H1 (cell line): ENCODE results near the gene CAMK2A. TPM values are rescaled to one million over a fixed set of nuclear protein-coding genes. Genes with fewer than 3 reads are reported as not detected.

Experiments used
- CTCF ChIA-PET: fragments of 300-600 bp; sonication (Branson Sonifier 250); formaldehyde crosslinking; loops from one replicate; lab custom pipeline; 2021; ENCODE audit not compliant: partially characterized antibody; lab: Charles Lee
- POLR2A ChIA-PET: fragments of 300-600 bp; sonication (Branson Sonifier 250); formaldehyde crosslinking; loops from one replicate; lab custom pipeline; 2021; ENCODE audit warnings: inconsistent platforms; ENCODE audit not compliant: partially characterized antibody; lab: Charles Lee
- DNase-seq, 2 experiments: peaks; one replicate each; pipeline versions ENCODE4 v3.0.0 to v3.0.0-alpha.2; 2010 to 2022; ENCODE audit warnings: low spot score in 2 of 2, low read depth in 1 of 2, mixed read lengths in 1 of 2
- FAIRE-seq: peaks from 2 replicates; lab custom pipeline; 2011; peaks lifted over from hg19 to GRCh38; lab: Jason Lieb, UNC
- H2AFZ ChIP-seq: 2 replicates; pipeline ENCODE4 v1.8.1; 2012; ENCODE audit warnings: low read length, inconsistent platforms
- H2AK5ac ChIP-seq: 2 replicates; pipeline ENCODE4 v1.6.1; 2013; ENCODE audit warnings: low read depth, low read length
- H2BK120ac ChIP-seq: replicated peaks from 2 replicates; pipeline ENCODE3; 2013; ENCODE audit warnings: low read depth, low read length, inconsistent platforms
- H2BK12ac ChIP-seq: 2 replicates; pipeline ENCODE4 v1.6.1; 2013; ENCODE audit warnings: low read depth, low read length
- H2BK15ac ChIP-seq: 2 replicates; pipeline ENCODE4 v1.6.1; 2013; ENCODE audit warnings: low read length
- H2BK20ac ChIP-seq: 2 replicates; pipeline ENCODE4 v1.6.1; 2013; ENCODE audit warnings: low read length
- H2BK5ac ChIP-seq: 2 replicates; pipeline ENCODE4 v1.6.1; 2013; ENCODE audit warnings: low read depth, low read length
- H3K14ac ChIP-seq: 2 replicates; pipeline ENCODE4 v1.6.1; 2013; ENCODE audit warnings: inconsistent platforms; ENCODE audit not compliant: insufficient read length
- H3K18ac ChIP-seq: 2 replicates; pipeline ENCODE4 v1.6.1; 2013; ENCODE audit warnings: low read length; ENCODE audit errors: extremely low read depth
- H3K23ac ChIP-seq: 2 replicates; pipeline ENCODE4 v1.6.1; 2013; ENCODE audit warnings: inconsistent platforms; ENCODE audit not compliant: insufficient read length
- H3K23me2 ChIP-seq: 2 replicates; pipeline ENCODE4 v1.6.1; 2013; ENCODE audit warnings: low read depth, low read length
- H3K27ac ChIP-seq: 2 replicates; pipeline ENCODE4 v1.6.1; 2011; ENCODE audit warnings: low read depth, low read length, inconsistent platforms
- H3K27me3 ChIP-seq, 4 experiments: replicated peaks in 1 of 4; 1 replicate in 1 of 4; 2 replicates in 3 of 4; pipeline versions ENCODE4 v1.6.1 to v1.8.1; 2011 to 2013; ENCODE audit warnings: low read length in 3 of 4, mild to moderate bottlenecking in 3 of 4, inconsistent platforms in 2 of 4, mixed read lengths in 2 of 4, moderate library complexity in 1 of 4; ENCODE audit not compliant: control insufficient read depth in 3 of 4, insufficient read depth in 3 of 4; ENCODE audit errors: extremely low read depth in 1 of 4
- H3K36me3 ChIP-seq, 4 experiments: 2 replicates each; pipeline versions ENCODE4 v1.6.1 to v1.8.1; 2011 to 2013; ENCODE audit warnings: mild to moderate bottlenecking in 4 of 4, low read length in 3 of 4, moderate library complexity in 2 of 4, control low read depth in 1 of 4, inconsistent platforms in 1 of 4; ENCODE audit not compliant: insufficient read depth in 4 of 4, control insufficient read depth in 2 of 4
- H3K4ac ChIP-seq: replicated peaks from 2 replicates; pipeline ENCODE3; 2013; ENCODE audit warnings: low read length, low read depth, mixed read lengths, inconsistent platforms; ENCODE audit not compliant: insufficient read length
- H3K4me1 ChIP-seq, 4 experiments: replicated peaks in 1 of 4; 1 replicate in 1 of 4; 2 replicates in 3 of 4; pipeline versions ENCODE4 v1.6.1 to v1.8.1; 2011 to 2013; ENCODE audit warnings: low read length in 3 of 4, inconsistent platforms in 2 of 4, mixed read lengths in 1 of 4; ENCODE audit not compliant: insufficient read depth in 4 of 4, control insufficient read depth in 3 of 4
- H3K4me2 ChIP-seq, 2 experiments: 2 replicates each; pipeline versions ENCODE4 v1.6.1 to v1.8.1; 2011 to 2013; ENCODE audit warnings: low read depth in 2 of 2, low read length in 2 of 2, control low read depth in 1 of 2, inconsistent platforms in 1 of 2, mild to moderate bottlenecking in 1 of 2; ENCODE audit not compliant: insufficient read depth in 1 of 2
- H3K4me3 ChIP-seq, 4 experiments: fragments of 200-600, 300-600 bp in 1 of 4; sonication (generic), shearing (Covaris generic), sonication (Bioruptor Twin) in 1 of 4; 2 replicates each; pipeline versions ENCODE4 v1.5.1 to v1.8.1; 2011 to 2016; ENCODE audit warnings: low read length in 4 of 4, low read depth in 3 of 4, control low read depth in 2 of 4, inconsistent platforms in 2 of 4, mild to moderate bottlenecking in 2 of 4, mixed read lengths in 1 of 4, moderate library complexity in 1 of 4; ENCODE audit not compliant: insufficient read depth in 2 of 4; ENCODE audit errors: extremely low read depth in 1 of 4
- H3K56ac ChIP-seq: replicated peaks from 2 replicates; pipeline ENCODE3; 2013; ENCODE audit warnings: low read depth, mild to moderate bottlenecking, mixed read lengths, low read length, inconsistent platforms; ENCODE audit not compliant: insufficient read length
- H3K79me1 ChIP-seq: 2 replicates; pipeline ENCODE4 v1.6.1; 2013; ENCODE audit warnings: low read depth, low read length, control low read depth
- H3K79me2 ChIP-seq, 2 experiments: 2 replicates each; pipeline versions ENCODE4 v1.6.1 to v1.8.1; 2012 to 2013; ENCODE audit warnings: low read length in 2 of 2, mild to moderate bottlenecking in 2 of 2, inconsistent platforms in 1 of 2; ENCODE audit not compliant: insufficient read depth in 2 of 2, control insufficient read depth in 1 of 2
- H3K9ac ChIP-seq, 4 experiments: replicated peaks in 1 of 4; 1 replicate in 1 of 4; 2 replicates in 3 of 4; pipeline versions ENCODE4 v1.6.1 to v1.8.1; 2011 to 2013; ENCODE audit warnings: low read depth in 3 of 4, low read length in 3 of 4, control low read depth in 2 of 4, mild to moderate bottlenecking in 2 of 4, moderate library complexity in 2 of 4, inconsistent platforms in 1 of 4; ENCODE audit errors: extremely low read depth in 1 of 4
- H3K9me3 ChIP-seq, 2 experiments: 2 replicates each; pipeline versions ENCODE4 v1.6.1 to v1.8.1; 2012 to 2013; ENCODE audit warnings: mild to moderate bottlenecking in 2 of 2, moderate library complexity in 2 of 2, control low read depth in 1 of 2, inconsistent platforms in 1 of 2, low read depth in 1 of 2, low read length in 1 of 2, mixed read lengths in 1 of 2; ENCODE audit not compliant: insufficient read depth in 2 of 2
- H4K20me1 ChIP-seq, 2 experiments: replicated peaks in 1 of 2; 2 replicates each; pipeline versions ENCODE3 to v1.8.1; 2011 to 2013; ENCODE audit warnings: inconsistent platforms in 2 of 2, low read length in 2 of 2, mild to moderate bottlenecking in 1 of 2; ENCODE audit not compliant: insufficient read depth in 2 of 2, control insufficient read depth in 1 of 2
- H4K5ac ChIP-seq: 2 replicates; pipeline ENCODE4 v1.6.1; 2013; ENCODE audit warnings: low read length, low read depth, mixed read lengths, inconsistent platforms; ENCODE audit not compliant: insufficient read length
- H4K8ac ChIP-seq: 2 replicates; pipeline ENCODE4 v1.8.0; 2013; ENCODE audit warnings: mild to moderate bottlenecking, moderate library complexity, low read length, inconsistent platforms; ENCODE audit not compliant: insufficient read depth; ENCODE audit errors: extremely low read depth
- H4K91ac ChIP-seq: replicated peaks from 2 replicates; pipeline ENCODE3; 2013; ENCODE audit warnings: low read length, mixed read lengths, inconsistent platforms; ENCODE audit not compliant: insufficient read length
- BACH1 ChIP-seq: IDR thresholded peaks from 2 replicates; pipeline ENCODE4 v1.6.1; 2012; ENCODE audit warnings: low read length, improper control_type of control experiment
- BCL11A ChIP-seq, 2 experiments: IDR thresholded peaks; one replicate each; pipeline ENCODE4 v1.6.1; 2011; ENCODE audit warnings: low read depth in 2 of 2, low read length in 2 of 2, mild to moderate bottlenecking in 2 of 2
- CBX5 ChIP-seq: fragments of 300-800, 300-1000 bp; sonication (generic); IDR thresholded peaks from 2 replicates; pipeline ENCODE4 v1.7.1; 2016; ENCODE audit warnings: antibody characterized with exemption, low read length, low read depth
- CEBPB ChIP-seq: IDR thresholded peaks from 2 replicates; pipeline ENCODE4 v1.6.1; 2012; ENCODE audit warnings: low read depth, low read length
- CHD2 ChIP-seq: IDR thresholded peaks from 2 replicates; pipeline ENCODE4 v1.6.1; 2012; ENCODE audit warnings: low read length, improper control_type of control experiment
- GABPA ChIP-seq: IDR thresholded peaks from 2 replicates; pipeline ENCODE4 v1.6.1; 2011; ENCODE audit warnings: mild to moderate bottlenecking, low read length, moderate library complexity, borderline replicate concordance; ENCODE audit not compliant: insufficient read depth
- HDAC2 ChIP-seq, 2 experiments: fragments of 300-600 bp in 1 of 2; sonication (generic) in 1 of 2; IDR thresholded peaks; 2 replicates each; pipeline ENCODE4 v1.6.1; 2011 to 2012; ENCODE audit warnings: low read depth in 2 of 2, low read length in 2 of 2, mild to moderate bottlenecking in 2 of 2, moderate library complexity in 2 of 2, borderline replicate concordance in 1 of 2, inconsistent platforms in 1 of 2
- PHF8 ChIP-seq: fragments of 200-600 bp; sonication (generic); conservative IDR thresholded peaks from 2 replicates; pipeline ENCODE4 v1.7.1; 2012; ENCODE audit warnings: low read depth, mild to moderate bottlenecking, inconsistent platforms, low read length, moderate library complexity
- RXRA ChIP-seq: IDR thresholded peaks from 2 replicates; pipeline ENCODE4 v1.6.1; 2011; ENCODE audit warnings: low read depth, mild to moderate bottlenecking, low read length, moderate library complexity; ENCODE audit not compliant: insufficient read depth
- SIN3A ChIP-seq, 2 experiments: IDR thresholded peaks in 1 of 2; conservative IDR thresholded peaks in 1 of 2; 2 replicates each; pipeline ENCODE4 v1.6.1; 2011 to 2012; ENCODE audit warnings: low read length in 2 of 2, improper control_type of control experiment in 1 of 2, low read depth in 1 of 2, mild to moderate bottlenecking in 1 of 2
- SIRT6 ChIP-seq: IDR thresholded peaks from one replicate; pipeline ENCODE4 v1.7.1; 2012; ENCODE audit warnings: low read length, inconsistent platforms
- TAF1 ChIP-seq: IDR thresholded peaks from 2 replicates; pipeline ENCODE4 v1.6.1; 2011; ENCODE audit warnings: mild to moderate bottlenecking, low read depth, low read length
- TEAD4 ChIP-seq: IDR thresholded peaks from 2 replicates; pipeline ENCODE4 v1.6.1; 2012; ENCODE audit warnings: low read depth, low read length, inconsistent platforms, mixed read lengths
- WGBS, 2 experiments: shearing (Covaris generic) in 1 of 2; methylation state at CpG; one replicate each; pipeline versions ENCODE4 v1.1.6 to v1.1.7; 2013 to 2015; ENCODE audit warnings: low lambda C conversion rate in 2 of 2, mixed read lengths in 2 of 2, inconsistent platforms in 1 of 2, low coverage in 1 of 2, missing lambda C conversion rate in 1 of 2; ENCODE audit not compliant: insufficient replicate concordance in 2 of 2, insufficient coverage in 1 of 2, insufficient read length in 1 of 2; ENCODE audit errors: extremely low coverage in 1 of 2, missing lambda C conversion rate in 1 of 2; 5-methylcytosine and 5-hydroxymethylcytosine counted together
- polyA plus RNA-seq, 7 experiments: library from polyadenylated mRNA; depleted of rRNA in 3 of 7; stranded (reverse) in 5 of 7; unstranded in 2 of 7; fragments of >200 nt in 5 of 7; fragments of 200-250 nt in 2 of 7; gene quantifications; 1 replicate in 5 of 7; 2 replicates in 1 of 7; 4 replicates in 1 of 7; pipeline versions ENCODE4 v1.2.1 to v1.2.3, GENCODE V29; 2011 to 2013; ENCODE audit warnings: missing spikeins in 2 of 7, mixed read lengths in 2 of 7
- total RNA-seq: library from RNA; stranded (reverse); fragmentation: NEBNext Ultra II Directional; extraction: Animal tissue kit (Norgen Biotek cat#: 25700); gene quantifications from 2 replicates; pipeline ENCODE4 v1.2.1, GENCODE V29; 2021

Gene CAMK2A
- total and polyA plus RNA-seq, 2 of the 8 experiments (the other 6 are each of a cell fraction or from before 2014, with no cell fraction given): 0.20 to 0.28 TPM

DNA sequence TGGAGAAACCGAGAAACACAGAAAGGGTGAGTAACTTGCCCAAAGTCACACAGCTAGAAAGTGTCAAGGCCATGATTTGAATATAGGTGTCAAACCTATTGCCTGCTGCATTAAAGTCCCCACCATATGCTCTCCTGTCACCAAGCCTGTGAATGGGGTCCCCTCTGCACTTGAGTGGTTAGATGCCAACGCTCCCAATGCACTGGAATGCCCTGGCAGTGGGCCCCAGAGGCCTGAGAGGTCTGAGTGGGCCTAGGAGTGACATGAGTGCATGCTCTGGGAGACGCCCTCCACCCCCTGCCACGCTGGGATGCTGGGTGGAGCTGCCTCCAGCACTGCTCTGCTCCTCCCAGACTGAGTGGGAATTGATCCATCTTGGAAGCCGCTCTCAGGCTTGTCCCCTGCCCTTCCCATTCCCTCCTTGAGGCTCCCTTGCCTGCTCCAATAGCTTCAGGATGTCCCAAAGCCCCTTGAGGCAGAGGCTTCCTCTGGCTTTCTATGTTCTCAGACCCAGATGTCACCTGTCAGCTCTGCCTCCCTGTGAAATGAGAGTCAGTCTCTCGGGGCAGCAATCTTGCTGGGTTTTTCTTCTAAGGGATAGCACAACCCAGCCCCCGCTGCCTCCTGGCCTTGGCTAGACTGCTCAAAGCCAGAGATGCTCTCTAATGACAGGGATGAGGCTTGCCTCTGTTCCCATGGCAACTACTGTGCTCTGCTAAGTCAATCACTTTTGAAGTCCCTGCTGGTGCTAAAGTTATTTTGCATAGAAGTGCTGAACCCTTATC lies 19.7 kb upstream of the CAMK2A start:
- H3K4me3 ChIP-seq: no peak overlapping the region
- H2BK20ac ChIP-seq: no peak overlapping the region
- H3K4me1 ChIP-seq: peaks cover 3 to 7% (median 4%) of the 10 kb centered on the region in 4 experiments
- ChIA-PET POLR2A (interaction anchor here (1.0 to 1.2 kb wide), 2 partner anchors 11 to 23 kb away, joined by 3 read pairs; no protein-coding TSS in a partner anchor), CTCF (interaction anchor here (0.6 to 2.6 kb wide), 7 partner anchors 10 to 221 kb away, joined by 3 to 7 read pairs (median 4); no protein-coding TSS in a partner anchor)
- H3K79me1 ChIP-seq: no peaks in the 10 kb centered on the region
- no peaks in the 10 kb centered on the region for H3K23me2 ChIP-seq
- H3K9me3 ChIP-seq: no peaks in the 10 kb centered on the region
- H3K27ac ChIP-seq: no peak overlapping the region
- DNase-seq (no peak), FAIRE-seq (no peak)
- H3K14ac ChIP-seq: no peak overlapping the region
- H3K9ac ChIP-seq: no peak overlapping the region
- H4K5ac ChIP-seq: no peak overlapping the region
- no peak overlapping the region for H2AK5ac ChIP-seq
- no peaks in the 10 kb centered on the region for H3K27me3 ChIP-seq
- no peak overlapping the region for H2AFZ ChIP-seq
- H2BK5ac ChIP-seq: no peak overlapping the region
- H4K8ac ChIP-seq: no peak overlapping the region
- H2BK120ac ChIP-seq: no peak overlapping the region
- no peak overlapping the region; a peak in 1 of 4 replicates for H3K4me2 ChIP-seq
- no peak overlapping the region for H3K4ac ChIP-seq
- no peak overlapping the region for H3K23ac ChIP-seq
- no peak overlapping the region for H3K18ac ChIP-seq
- no peak overlapping the region for H2BK15ac ChIP-seq
- no peaks in the 10 kb centered on the region for H3K79me2 ChIP-seq
- no peak overlapping the region for H2BK12ac ChIP-seq
- H3K56ac ChIP-seq: no peak overlapping the region
- 78% methylated on average over 7 of the region's 7 CpGs; no CpG with 5 or more reads in 1 of the 2 experiments for WGBS, 2 experiments
- H4K91ac ChIP-seq: no peak overlapping the region
- H4K20me1 ChIP-seq: no peaks in the 10 kb centered on the region
- H3K36me3 ChIP-seq: no peaks in the 10 kb centered on the region
- TF ChIP-seq GABPA (no peak), CBX5 (no peak), CHD2 (no peak), BACH1 (no peak), PHF8 (no peak), TEAD4 (no peak), CEBPB (no peak), SIN3A (conservative IDR thresholded peaks at IDR 0.05 in 1 of 2, IDR thresholded peaks at IDR 0.05 in 1 of 2; ENCODE audit: low read depth in 1 of 2, low read length in 2 of 2) (no peak), TAF1 (no peak), HDAC2 (IDR thresholded peaks at IDR 0.05; ENCODE audit: borderline replicate concordance in 1 of 2, low read depth in 2 of 2, low read length in 2 of 2) (no peak), SIRT6 (no peak), RXRA (no peak), BCL11A (IDR thresholded peaks at IDR 0.05; ENCODE audit: low read depth in 2 of 2, low read length in 2 of 2) (no peak)
